WERI-Rb-1 (cell line): ENCODE measurements around the gene IQGAP3.

Experiments used
- DNase-seq: peaks from one replicate; pipeline ENCODE4 v3.0.0-alpha.2; 2020
- H3K27ac ChIP-seq: fragments of 250-450 bp; sonication (Bioruptor Pico); 2 replicates; pipeline ENCODE4 v1.5.1; 2020; ENCODE audit warnings: mild to moderate bottlenecking, moderate library complexity
- H3K27me3 ChIP-seq: fragments of 250-450 bp; sonication (Bioruptor Pico); 2 replicates; pipeline ENCODE4 v1.5.1; 2021; ENCODE audit warnings: mild to moderate bottlenecking, low read depth, moderate library complexity; ENCODE audit not compliant: insufficient read depth, severe bottlenecking
- H3K36me3 ChIP-seq: fragments of 250-450 bp; sonication (Bioruptor Pico); 2 replicates; pipeline ENCODE4 v1.5.1; 2020; ENCODE audit warnings: mild to moderate bottlenecking, moderate library complexity
- H3K4me3 ChIP-seq: 2 replicates; pipeline ENCODE4 v1.5.1; 2011; ENCODE audit warnings: low read depth, mild to moderate bottlenecking, control low read depth, low read length
- H3K9me3 ChIP-seq: fragments of 250-450 bp; sonication (Bioruptor Pico); 2 replicates; pipeline ENCODE4 v1.5.1; 2021; ENCODE audit warnings: mild to moderate bottlenecking, moderate library complexity; ENCODE audit not compliant: severe bottlenecking
- CTCF ChIP-seq: IDR thresholded peaks from 2 replicates; pipeline ENCODE4 v1.5.1; 2011; ENCODE audit warnings: low read depth, mild to moderate bottlenecking, control low read depth, inconsistent platforms, low read length

Gene IQGAP3

GRCh38 chr1:156572663-156573018 lies 276 bp upstream of the IQGAP3 start:
- Histone ChIP-seq H3K27ac (no peak overlapping the region), H3K4me3 (peak overlapping the region; percentile 69), H3K27me3 (no peaks in the 10 kb centered on the region), H3K36me3 (peaks cover 23% of the 10 kb centered on the region), H3K9me3 (no peaks in the 10 kb centered on the region)
- no peak for TF ChIP-seq CTCF
- DNase-seq, result no peak

DNA sequence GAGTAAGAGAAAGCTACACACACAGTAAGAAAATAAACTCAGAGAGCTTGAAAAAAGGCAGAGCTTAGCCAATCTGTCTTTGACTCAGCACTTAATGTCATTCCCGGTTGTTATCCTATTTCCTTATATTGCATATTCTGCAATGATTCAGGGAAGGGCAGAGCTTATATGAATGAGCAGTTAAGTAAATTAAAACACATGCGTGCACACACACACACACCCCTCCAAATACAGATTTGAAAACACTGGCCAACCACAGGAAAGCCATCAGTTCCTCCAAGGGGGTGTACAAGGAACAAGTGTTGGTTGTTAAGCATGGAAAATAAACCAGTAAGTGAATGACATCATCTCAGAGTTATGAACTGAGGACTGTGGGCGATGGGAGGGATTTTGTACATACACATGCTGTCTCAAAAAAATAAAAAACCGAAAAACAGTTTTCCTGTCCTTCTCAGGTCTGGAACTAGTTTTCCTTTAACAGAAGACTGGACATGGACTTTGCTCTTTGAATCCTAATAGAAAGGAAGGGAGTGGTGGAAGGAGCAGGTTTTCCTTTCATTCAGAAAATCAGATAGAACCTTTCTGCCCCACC lies 1.0 kb downstream of the IQGAP3 start:
- peaks cover 29% of the 10 kb centered on the region for H3K36me3 ChIP-seq
- H3K27ac ChIP-seq, result no peak overlapping the region
- H3K27me3 ChIP-seq, result no peaks in the 10 kb centered on the region
- TF ChIP-seq CTCF, result no peak
- no peaks in the 10 kb centered on the region for H3K9me3 ChIP-seq
- no peak for DNase-seq
- H3K4me3 ChIP-seq, result peak overlapping the region; percentile 69

- Histone ChIP-seq H3K27me3 (no peaks in the 10 kb centered on the region), H3K9me3 (no peaks in the 10 kb centered on the region), H3K4me3 (no peak overlapping the region), H3K27ac (no peak overlapping the region), H3K36me3 (peaks cover 61% of the 10 kb centered on the region)
- no peak for DNase-seq
- no peak for TF ChIP-seq CTCF
Observed at GRCh38 chr1:156566436-156566835, 5.9 kb downstream of the IQGAP3 start.

GRCh38 chr1:156565519-156565918 lies 6.8 kb downstream of the IQGAP3 start:
- no peak for DNase-seq
- Histone ChIP-seq H3K27me3 (no peaks in the 10 kb centered on the region), H3K9me3 (no peaks in the 10 kb centered on the region), H3K36me3 (peaks cover 67% of the 10 kb centered on the region), H3K4me3 (no peak overlapping the region), H3K27ac (no peak overlapping the region)
- TF ChIP-seq CTCF, result no peak

- no peaks in the 10 kb centered on the region for H3K9me3 ChIP-seq
- 0 out of 2 replicates have a peak overlapping the region, but pooled peaks have one; percentile 26 for H3K27ac ChIP-seq
- no peaks in the 10 kb centered on the region for H3K27me3 ChIP-seq
- H3K4me3 ChIP-seq, result no peak overlapping the region
- H3K36me3 ChIP-seq, result peaks cover 63% of the 10 kb centered on the region
- no peak for TF ChIP-seq CTCF
- peak; percentile 59 for DNase-seq
Observed at GRCh38 chr1:156560585-156561163, 11.7 kb downstream of the IQGAP3 start.
